Activated naive CD4-positive, alpha-beta T cell treated with anti-CD3 and anti-CD28 coated beads, Interleukin-2, amount 50 U/mL, for 16 hours (primary cell): ENCODE measurements around the gene ACAP1.
A peak's percentile ranks its signal among the peaks of the same experiment; 100 is the strongest.

ENCODE experiments used
- DNase-seq: peaks from one replicate; pipeline ENCODE4 v3.0.0-alpha.2; 2020

The ACAP1 gene

GRCh38 chr17:7392696-7393612 lies 56.6 kb downstream of the ACAP1 start:
- DNase-seq = no peak

DNA sequence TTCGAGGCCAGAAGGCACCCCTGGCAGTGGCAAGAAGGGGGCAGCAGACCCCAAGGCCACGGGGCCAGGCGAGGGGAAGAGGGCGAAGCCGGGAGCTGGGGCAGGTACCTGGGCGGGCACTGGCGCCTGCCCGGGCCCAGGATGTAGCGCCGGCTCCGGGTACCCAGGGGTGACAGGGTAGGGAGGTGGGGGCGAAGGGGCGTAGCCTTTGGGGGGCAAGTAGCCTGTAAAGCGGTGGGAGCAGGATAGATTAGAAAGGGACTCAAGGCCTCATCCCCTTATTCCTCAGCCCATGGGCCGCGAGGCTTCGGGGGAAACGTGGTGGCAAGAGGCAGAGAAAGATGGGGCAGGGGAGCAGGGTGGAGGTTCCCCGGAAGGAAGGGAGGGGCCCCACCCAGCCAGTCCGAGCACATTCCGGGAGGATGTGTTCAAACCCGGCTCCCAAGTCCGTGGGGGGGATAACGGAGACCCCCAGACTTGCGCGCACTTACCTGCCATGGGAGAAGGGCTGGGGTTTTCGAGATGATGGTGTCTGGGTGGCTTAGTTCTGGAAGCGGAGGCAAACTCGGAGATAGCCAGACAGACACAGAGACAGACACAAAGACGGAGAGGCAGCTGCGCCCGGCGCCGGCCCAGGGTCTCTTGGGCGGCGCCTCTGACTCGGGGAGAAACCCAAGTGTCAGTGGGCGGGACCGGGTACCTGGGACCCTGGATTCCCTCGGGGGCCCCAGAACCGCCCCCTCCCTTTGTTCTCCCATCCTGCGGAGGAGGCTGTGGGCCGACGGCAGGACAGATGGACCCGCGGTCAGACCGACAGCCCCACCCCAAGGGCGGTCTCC lies 57.5 kb downstream of the ACAP1 start:
- peak; percentile 66 for DNase-seq

- DNase-seq = peak; percentile 85
These were observed 58.3 kb downstream of the ACAP1 start, which contains the start of gene PLSCR3 for GRCh38 chr17:7394452-7395191. Gene PLSCR3 (minus strand): TSS chr17:7394525. CDS start chr17:7394110, 415 bp downstream.

DNA sequence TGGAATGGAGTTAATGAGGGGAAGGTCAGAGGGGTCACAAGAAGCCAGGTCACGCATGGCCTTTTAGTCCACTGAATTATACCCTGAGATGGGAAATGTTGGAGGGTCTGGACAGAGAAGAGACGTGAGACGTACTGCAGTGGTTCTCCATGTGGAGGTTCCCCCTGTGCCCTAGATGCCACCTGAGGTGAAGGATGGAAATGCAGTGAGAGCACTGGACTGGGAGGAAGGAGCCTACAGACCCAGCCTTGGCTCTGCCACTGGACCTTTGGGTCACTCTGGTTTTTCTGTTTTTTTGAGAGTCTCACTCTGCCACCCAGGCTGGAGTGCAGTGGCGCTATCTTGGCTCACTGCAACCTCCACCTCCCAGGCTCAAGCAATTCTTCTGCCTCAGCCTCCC lies 59.8 kb downstream of the ACAP1 start:
- DNase-seq = no peak

GRCh38 chr17:7398612-7399011 lies 62.3 kb downstream of the ACAP1 start:
- no peak for DNase-seq
